ENCODE measurements around the gene SRPK1. TPM values are rescaled to one million over a fixed set of nuclear protein-coding genes. Genes with fewer than 3 reads are reported as not detected.

Gene SRPK1
- total and polyA plus RNA-seq, 10 of the 15 experiments (the other 5 are each of a cell fraction or from before 2014, with no cell fraction given) = 47.4 to 112 (median 85.8) TPM

DNA sequence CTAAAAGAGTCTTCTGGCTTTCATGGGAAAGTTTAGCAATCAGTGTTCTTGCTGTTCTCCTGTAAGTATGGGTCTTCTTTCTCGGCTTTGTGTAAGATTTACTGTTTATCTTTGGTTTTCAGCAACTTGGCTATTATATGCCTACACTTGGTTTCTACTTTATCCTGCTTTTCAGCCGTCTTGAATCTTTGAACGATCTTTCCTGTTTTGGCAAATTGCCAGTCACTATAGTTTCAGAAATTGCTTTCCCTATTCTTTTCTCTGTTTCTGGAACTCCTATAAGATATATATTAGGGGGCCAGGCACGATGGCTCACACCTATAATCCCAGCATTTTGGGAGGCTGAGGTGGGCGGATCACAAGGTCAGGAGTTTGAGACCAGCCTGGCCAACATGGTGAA lies 14.6 kb upstream of the SRPK1 start:
- intact Hi-C loops (cut with micrococcal nuclease; ENCODE audit: unreplicated experiment) (no loop called here), in situ Hi-C loops (cut with MboI) (no loop called here)
- CTCF ChIA-PET = no interaction called here
- Histone ChIP-seq H3K4me1 (ENCODE audit: control insufficient read depth, insufficient read depth, low read length) (no peaks in the 10 kb centered on the region), H3K36me3 (ENCODE audit: control insufficient read depth in 2 of 2, insufficient read depth in 2 of 2, low read length in 1 of 2) (no peaks in the 10 kb centered on the region; a peak in 1 of 4 replicates), H3K9me3 (replicated peaks; ENCODE audit: control insufficient read depth, insufficient read depth, low read length) (peaks cover 2% of the 10 kb centered on the region; the same call in 2 of the 3 replicates), H4K20me1 (ENCODE audit: control insufficient read depth, insufficient read depth) (no peaks in the 10 kb centered on the region), H3K27ac (ENCODE audit: control insufficient read depth, insufficient read depth) (no peak overlapping the region), H3K4me3 (no peak overlapping the region), H3K4me2 (ENCODE audit: control insufficient read depth, insufficient read depth) (no peak overlapping the region), H3K9ac (ENCODE audit: control insufficient read depth, insufficient read depth, low read length) (no peak overlapping the region), H2AFZ (ENCODE audit: control insufficient read depth, low read depth, low read length) (no peak overlapping the region), H3K27me3 (replicated peaks in 1 of 2; ENCODE audit: control insufficient read depth in 2 of 2, insufficient read depth in 2 of 2, low read length in 1 of 2) (no peaks in the 10 kb centered on the region; a peak in 1 of 4 replicates), H3K79me2 (ENCODE audit: control insufficient read depth, insufficient read depth, low read length) (no peaks in the 10 kb centered on the region)
- TF ChIP-seq, protein P1, sequence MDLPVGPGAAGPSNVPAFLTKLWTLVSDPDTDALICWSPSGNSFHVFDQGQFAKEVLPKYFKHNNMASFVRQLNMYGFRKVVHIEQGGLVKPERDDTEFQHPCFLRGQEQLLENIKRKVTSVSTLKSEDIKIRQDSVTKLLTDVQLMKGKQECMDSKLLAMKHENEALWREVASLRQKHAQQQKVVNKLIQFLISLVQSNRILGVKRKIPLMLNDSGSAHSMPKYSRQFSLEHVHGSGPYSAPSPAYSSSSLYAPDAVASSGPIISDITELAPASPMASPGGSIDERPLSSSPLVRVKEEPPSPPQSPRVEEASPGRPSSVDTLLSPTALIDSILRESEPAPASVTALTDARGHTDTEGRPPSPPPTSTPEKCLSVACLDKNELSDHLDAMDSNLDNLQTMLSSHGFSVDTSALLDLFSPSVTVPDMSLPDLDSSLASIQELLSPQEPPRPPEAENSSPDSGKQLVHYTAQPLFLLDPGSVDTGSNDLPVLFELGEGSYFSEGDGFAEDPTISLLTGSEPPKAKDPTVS (IDR thresholded peaks at IDR 0.05; ENCODE audit: low read depth, low read length) = no peak
- TF ChIP-seq HDAC6 (IDR thresholded peaks at IDR 0.05; ENCODE audit: unreplicated experiment) (no peak), CREM (IDR thresholded peaks at IDR 0.05; ENCODE audit: low read depth) (no peak), RAD51 (IDR thresholded peaks at IDR 0.05) (no peak), STAT3 (IDR thresholded peaks at IDR 0.05; ENCODE audit: low read depth, low read length) (no peak), NFXL1 (IDR thresholded peaks at IDR 0.05; ENCODE audit: borderline replicate concordance) (no peak), ZSCAN29 (IDR thresholded peaks at IDR 0.05) (no peak), ZNF622 (IDR thresholded peaks at IDR 0.05) (no peak)
- TF ChIP-seq, protein P2, sequence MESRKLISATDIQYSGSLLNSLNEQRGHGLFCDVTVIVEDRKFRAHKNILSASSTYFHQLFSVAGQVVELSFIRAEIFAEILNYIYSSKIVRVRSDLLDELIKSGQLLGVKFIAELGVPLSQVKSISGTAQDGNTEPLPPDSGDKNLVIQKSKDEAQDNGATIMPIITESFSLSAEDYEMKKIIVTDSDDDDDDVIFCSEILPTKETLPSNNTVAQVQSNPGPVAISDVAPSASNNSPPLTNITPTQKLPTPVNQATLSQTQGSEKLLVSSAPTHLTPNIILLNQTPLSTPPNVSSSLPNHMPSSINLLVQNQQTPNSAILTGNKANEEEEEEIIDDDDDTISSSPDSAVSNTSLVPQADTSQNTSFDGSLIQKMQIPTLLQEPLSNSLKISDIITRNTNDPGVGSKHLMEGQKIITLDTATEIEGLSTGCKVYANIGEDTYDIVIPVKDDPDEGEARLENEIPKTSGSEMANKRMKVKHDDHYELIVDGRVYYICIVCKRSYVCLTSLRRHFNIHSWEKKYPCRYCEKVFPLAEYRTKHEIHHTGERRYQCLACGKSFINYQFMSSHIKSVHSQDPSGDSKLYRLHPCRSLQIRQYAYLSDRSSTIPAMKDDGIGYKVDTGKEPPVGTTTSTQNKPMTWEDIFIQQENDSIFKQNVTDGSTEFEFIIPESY (IDR thresholded peaks at IDR 0.05) = no peak
- TF ChIP-seq, protein P3, sequence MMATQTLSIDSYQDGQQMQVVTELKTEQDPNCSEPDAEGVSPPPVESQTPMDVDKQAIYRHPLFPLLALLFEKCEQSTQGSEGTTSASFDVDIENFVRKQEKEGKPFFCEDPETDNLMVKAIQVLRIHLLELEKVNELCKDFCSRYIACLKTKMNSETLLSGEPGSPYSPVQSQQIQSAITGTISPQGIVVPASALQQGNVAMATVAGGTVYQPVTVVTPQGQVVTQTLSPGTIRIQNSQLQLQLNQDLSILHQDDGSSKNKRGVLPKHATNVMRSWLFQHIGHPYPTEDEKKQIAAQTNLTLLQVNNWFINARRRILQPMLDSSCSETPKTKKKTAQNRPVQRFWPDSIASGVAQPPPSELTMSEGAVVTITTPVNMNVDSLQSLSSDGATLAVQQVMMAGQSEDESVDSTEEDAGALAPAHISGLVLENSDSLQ (IDR thresholded peaks at IDR 0.05) = no peak
- DNase-seq (ENCODE audit: low read depth, low spot score) = no peak
- SMC1A ChIA-PET (ENCODE audit: uncharacterized antibody, unreplicated experiment) = no interaction called here
- POLR2A ChIA-PET = no interaction called here
- 48% methylated on average over 5 of the region's 5 CpGs for WGBS (ENCODE audit: insufficient coverage, insufficient replicate concordance, low lambda C conversion rate, missing lambda C conversion rate)
- no peak for ATAC-seq
- FAIRE-seq = no peak
- no TSS peak for BruUV-seq (replicated peaks)
- RAD21 ChIA-PET (ENCODE audit: unreplicated experiment) = no interaction called here
